WTC11 (cell line): ENCODE results near the gene PVALEF.

Source experiments
- CBFB ChIP-seq: sonication (generic); formaldehyde crosslinking; IDR thresholded peaks from 2 replicates; pipeline ENCODE4 v1.8.1; 2022; ENCODE audit warnings: mild to moderate bottlenecking, low read depth, missing genetic modification reagents
- CREB1 ChIP-seq: sonication (generic); formaldehyde crosslinking; IDR thresholded peaks from 2 replicates; pipeline ENCODE4 v1.8.0; 2023; ENCODE audit warnings: mild to moderate bottlenecking, missing genetic modification reagents
- IRF2 ChIP-seq: sonication (generic); formaldehyde crosslinking; IDR thresholded peaks from 2 replicates; pipeline ENCODE4 v1.8.0; 2022; ENCODE audit warnings: low read depth, missing genetic modification reagents, borderline replicate concordance
- TF ChIP-seq, protein P1 (sequence below): fragments of 200-600 bp; IDR thresholded peaks from 2 replicates; pipeline ENCODE4 v1.8.0; 2022; ENCODE audit warnings: antibody characterized with exemption
- TF ChIP-seq, protein P2 (sequence below): sonication (generic); formaldehyde crosslinking; IDR thresholded peaks from 2 replicates; pipeline ENCODE4 v1.8.0; 2023; ENCODE audit warnings: missing genetic modification reagents

GRCh38 chr17:81173762-81174155 lies 8.5 kb downstream of the PVALEF start:
- TF ChIP-seq, protein P1, sequence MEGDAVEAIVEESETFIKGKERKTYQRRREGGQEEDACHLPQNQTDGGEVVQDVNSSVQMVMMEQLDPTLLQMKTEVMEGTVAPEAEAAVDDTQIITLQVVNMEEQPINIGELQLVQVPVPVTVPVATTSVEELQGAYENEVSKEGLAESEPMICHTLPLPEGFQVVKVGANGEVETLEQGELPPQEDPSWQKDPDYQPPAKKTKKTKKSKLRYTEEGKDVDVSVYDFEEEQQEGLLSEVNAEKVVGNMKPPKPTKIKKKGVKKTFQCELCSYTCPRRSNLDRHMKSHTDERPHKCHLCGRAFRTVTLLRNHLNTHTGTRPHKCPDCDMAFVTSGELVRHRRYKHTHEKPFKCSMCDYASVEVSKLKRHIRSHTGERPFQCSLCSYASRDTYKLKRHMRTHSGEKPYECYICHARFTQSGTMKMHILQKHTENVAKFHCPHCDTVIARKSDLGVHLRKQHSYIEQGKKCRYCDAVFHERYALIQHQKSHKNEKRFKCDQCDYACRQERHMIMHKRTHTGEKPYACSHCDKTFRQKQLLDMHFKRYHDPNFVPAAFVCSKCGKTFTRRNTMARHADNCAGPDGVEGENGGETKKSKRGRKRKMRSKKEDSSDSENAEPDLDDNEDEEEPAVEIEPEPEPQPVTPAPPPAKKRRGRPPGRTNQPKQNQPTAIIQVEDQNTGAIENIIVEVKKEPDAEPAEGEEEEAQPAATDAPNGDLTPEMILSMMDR: no peak
- TF ChIP-seq CBFB (CRISPR knock-in tag): no peak
- no peak for TF ChIP-seq IRF2 (CRISPR knock-in tag)
- no peak for TF ChIP-seq CREB1 (CRISPR knock-in tag)
- TF ChIP-seq, protein P2, sequence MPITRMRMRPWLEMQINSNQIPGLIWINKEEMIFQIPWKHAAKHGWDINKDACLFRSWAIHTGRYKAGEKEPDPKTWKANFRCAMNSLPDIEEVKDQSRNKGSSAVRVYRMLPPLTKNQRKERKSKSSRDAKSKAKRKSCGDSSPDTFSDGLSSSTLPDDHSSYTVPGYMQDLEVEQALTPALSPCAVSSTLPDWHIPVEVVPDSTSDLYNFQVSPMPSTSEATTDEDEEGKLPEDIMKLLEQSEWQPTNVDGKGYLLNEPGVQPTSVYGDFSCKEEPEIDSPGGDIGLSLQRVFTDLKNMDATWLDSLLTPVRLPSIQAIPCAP (CRISPR knock-in tag): no peak
